ENCODE data around the gene ENO4.
A peak's percentile ranks its signal among the peaks of the same experiment; 100 is the strongest.

The ENO4 gene

GRCh38 chr10:116803451-116804249 is 45.6 kb upstream of the ENO4 start:
- no peak for DNase-seq (ENCODE audit: low read depth, low spot score)
- TF ChIP-seq CTCF (IDR thresholded peaks at IDR 0.05; ENCODE audit: low read depth, low read length) = no peak
- in situ Hi-C loops (cut with HindIII; ENCODE audit: low sequenced_read_pairs) = no loop called here
- H3K4me3 ChIP-seq (ENCODE audit: low read depth, low read length) = no peak overlapping the region

GRCh38 chr10:116808706-116809105 is 40.6 kb upstream of the ENO4 start:
- in situ Hi-C loops (cut with HindIII; ENCODE audit: low sequenced_read_pairs) = no loop called here
- no peak for DNase-seq (ENCODE audit: low read depth, low spot score)
- H3K4me3 ChIP-seq (ENCODE audit: low read depth, low read length) = no peak overlapping the region
- no peak for TF ChIP-seq CTCF (IDR thresholded peaks at IDR 0.05; ENCODE audit: low read depth, low read length)

GRCh38 chr10:116809483-116810119 is 39.7 kb upstream of the ENO4 start:
- TF ChIP-seq CTCF (IDR thresholded peaks at IDR 0.05; ENCODE audit: low read depth, low read length) = peak; percentile 48
- H3K4me3 ChIP-seq (ENCODE audit: low read depth, low read length) = no peak overlapping the region
- in situ Hi-C loops (cut with HindIII; ENCODE audit: low sequenced_read_pairs) = no loop called here
- DNase-seq (ENCODE audit: low read depth, low spot score) = no peak

GRCh38 chr10:116810120-116810500 is 39.2 kb upstream of the ENO4 start:
- no peak overlapping the region for H3K4me3 ChIP-seq (ENCODE audit: low read depth, low read length)
- no peak for TF ChIP-seq CTCF (IDR thresholded peaks at IDR 0.05; ENCODE audit: low read depth, low read length)
- DNase-seq (ENCODE audit: low read depth, low spot score) = no peak
- in situ Hi-C loops (cut with HindIII; ENCODE audit: low sequenced_read_pairs) = no loop called here

- no peak overlapping the region for H3K4me3 ChIP-seq (ENCODE audit: low read depth, low read length)
- TF ChIP-seq CTCF (IDR thresholded peaks at IDR 0.05; ENCODE audit: low read depth, low read length) = no peak
- in situ Hi-C loops (cut with HindIII; ENCODE audit: low sequenced_read_pairs) = no loop called here
- DNase-seq (ENCODE audit: low read depth, low spot score) = no peak
Observed at GRCh38 chr10:116810895-116811294, 38.4 kb upstream of the ENO4 start.

- no peak overlapping the region for H3K4me3 ChIP-seq (ENCODE audit: low read depth, low read length)
- no peak for DNase-seq (ENCODE audit: low read depth, low spot score)
- in situ Hi-C loops (cut with HindIII; ENCODE audit: low sequenced_read_pairs) = no loop called here
- TF ChIP-seq CTCF (IDR thresholded peaks at IDR 0.05; ENCODE audit: low read depth, low read length) = no peak
Observed at GRCh38 chr10:116811691-116812090, 37.6 kb upstream of the ENO4 start.

Data from astrocyte of the spinal cord (primary cell).